Endothelial cell of umbilical vein (primary cell): ENCODE data around the gene MLF2. TPM values are rescaled to one million over a fixed set of nuclear protein-coding genes. Genes with fewer than 3 reads are reported as not detected.

ENCODE experiments used
- BruUV-seq: library from RNA; stranded (reverse); fragments of 400-500 nt; replicated peaks from 2 replicates; lab custom pipeline; 2021; lab: Mats Ljungman, UMichigan
- CTCF ChIA-PET: fragments of 300-600, 350-600 bp; sonication (Branson Sonifier 250); formaldehyde crosslinking; loops from one replicate; lab custom pipeline; 2021; ENCODE audit warnings: antibody characterized with exemption, inconsistent platforms; lab: Charles Lee
- POLR2A ChIA-PET: fragments of 300-600, 350-600 bp; sonication (Branson Sonifier 250); formaldehyde crosslinking; loops from one replicate; lab custom pipeline; 2021; ENCODE audit warnings: antibody characterized with exemption, inconsistent platforms; lab: Charles Lee
- DNase-seq: peaks from one replicate; pipeline ENCODE4 v3.0.0-alpha.2; 2011; ENCODE audit warnings: low read depth, low spot score
- FAIRE-seq: peaks from 2 replicates; lab custom pipeline; 2011; peaks lifted over from hg19 to GRCh38; lab: Jason Lieb, UNC
- H2AFZ ChIP-seq: 2 replicates; pipeline ENCODE4 v1.6.0; 2012; ENCODE audit warnings: low read depth, low read length, control low read depth, inconsistent platforms
- H3K27ac ChIP-seq: 2 replicates; pipeline ENCODE4 v1.5.1; 2011; ENCODE audit warnings: low read depth, mild to moderate bottlenecking, control low read depth, low read length, moderate library complexity; ENCODE audit not compliant: insufficient read depth
- H3K27me3 ChIP-seq, 2 experiments: 2 replicates each; pipeline versions ENCODE4 v1.6.0 to v1.6.1; 2011; ENCODE audit warnings: low read length in 2 of 2, mixed read lengths in 1 of 2; ENCODE audit not compliant: control insufficient read depth in 2 of 2, insufficient read depth in 2 of 2
- H3K36me3 ChIP-seq, 2 experiments: 2 replicates in 1 of 2; 3 replicates in 1 of 2; pipeline ENCODE4 v1.5.1; 2011; ENCODE audit warnings: low read length in 2 of 2, mild to moderate bottlenecking in 1 of 2, moderate library complexity in 1 of 2; ENCODE audit not compliant: control insufficient read depth in 2 of 2, insufficient read depth in 2 of 2; ENCODE audit errors: extremely low read depth in 1 of 2
- H3K4me1 ChIP-seq: 3 replicates; pipeline ENCODE4 v1.5.1; 2011; ENCODE audit warnings: mild to moderate bottlenecking, low read length; ENCODE audit not compliant: control insufficient read depth, insufficient read depth; ENCODE audit errors: extremely low read depth
- H3K4me2 ChIP-seq: 2 replicates; pipeline ENCODE4 v1.6.1; 2011; ENCODE audit warnings: low read length, control low read depth, mixed read lengths; ENCODE audit not compliant: insufficient read depth
- H3K4me3 ChIP-seq, 3 experiments: fragments of 200-600 bp in 1 of 3; sonication (generic), shearing (Covaris generic) in 1 of 3; replicated peaks in 1 of 3; 2 replicates each; pipeline ENCODE4 v1.5.1; 2011 to 2016; ENCODE audit warnings: control low read depth in 3 of 3, low read length in 3 of 3, mild to moderate bottlenecking in 2 of 3, inconsistent platforms in 1 of 3, low read depth in 1 of 3, moderate library complexity in 1 of 3; ENCODE audit not compliant: insufficient read depth in 1 of 3
- H3K79me2 ChIP-seq: 2 replicates; pipeline ENCODE4 v1.6.0; 2012; ENCODE audit warnings: low read length, inconsistent platforms; ENCODE audit not compliant: control insufficient read depth, insufficient read depth
- H3K9ac ChIP-seq: replicated peaks from 2 replicates; pipeline ENCODE3; 2011; ENCODE audit warnings: low read length, control low read depth; ENCODE audit not compliant: insufficient read depth; ENCODE audit errors: extremely low read depth
- H3K9me1 ChIP-seq: replicated peaks from 3 replicates; pipeline ENCODE4 v1.6.0; 2011; ENCODE audit warnings: mild to moderate bottlenecking, low read length; ENCODE audit not compliant: control insufficient read depth, insufficient read depth; ENCODE audit errors: extremely low read depth
- H3K9me3 ChIP-seq: replicated peaks from 2 replicates; pipeline ENCODE4 v1.5.1; 2012; ENCODE audit warnings: low read length, inconsistent platforms; ENCODE audit not compliant: control insufficient read depth, insufficient read depth
- H4K20me1 ChIP-seq: replicated peaks from 2 replicates; pipeline ENCODE3; 2011; ENCODE audit warnings: mild to moderate bottlenecking, low read length; ENCODE audit not compliant: control insufficient read depth, insufficient read depth; ENCODE audit errors: extremely low read depth
- EZH2 ChIP-seq: IDR thresholded peaks from 2 replicates; pipeline ENCODE4 v1.6.1; 2012; ENCODE audit warnings: borderline replicate concordance, low read depth, mild to moderate bottlenecking, moderate library complexity, low read length, inconsistent platforms; ENCODE audit not compliant: severe bottlenecking
- FOS ChIP-seq: IDR thresholded peaks from 2 replicates; pipeline ENCODE4 v1.6.1; 2011; ENCODE audit warnings: mild to moderate bottlenecking, low read length, moderate library complexity, borderline replicate concordance; ENCODE audit not compliant: insufficient read depth
- GATA2 ChIP-seq: IDR thresholded peaks from 2 replicates; pipeline ENCODE4 v1.7.0; 2011; ENCODE audit warnings: low read depth, mild to moderate bottlenecking, moderate library complexity, mixed read lengths, low read length; ENCODE audit not compliant: insufficient read length, insufficient read depth
- JUN ChIP-seq: IDR thresholded peaks from 2 replicates; pipeline ENCODE4 v1.6.1; 2011; ENCODE audit warnings: borderline replicate concordance, low read depth; ENCODE audit not compliant: insufficient read length, insufficient read depth
- MYC ChIP-seq: IDR thresholded peaks from one replicate; pipeline ENCODE4 v1.6.1; 2011; ENCODE audit warnings: mild to moderate bottlenecking, low read depth, low read length
- POLR2A ChIP-seq: IDR thresholded peaks from 2 replicates; pipeline ENCODE4 v1.6.1; 2012; ENCODE audit warnings: low read depth, mild to moderate bottlenecking, control low read depth, low read length
- POLR2AphosphoS5 ChIP-seq: IDR thresholded peaks from 2 replicates; pipeline ENCODE4 v1.6.1; 2012; ENCODE audit warnings: low read depth, mild to moderate bottlenecking, control low read depth, low read length, moderate library complexity; ENCODE audit not compliant: insufficient read depth
- dilution Hi-C: fragments of 300-500 bp; cut with MboI; formaldehyde crosslinking; loops from one replicate; pipeline ENCODE4 v1.15.0; 2019; ENCODE audit warnings: low sequenced_read_pairs; ENCODE audit not compliant: extremely low pct_ligation_motif_present
- intact Hi-C: fragments of 100-400 bp; cut with micrococcal nuclease; formaldehyde crosslinking; loops from one replicate; pipeline ENCODE4 v1.10.0; 2022
- polyA plus RNA-seq, 4 experiments: library from polyadenylated mRNA; depleted of rRNA in 3 of 4; stranded (reverse) in 3 of 4; unstranded in 1 of 4; fragments of >200 nt; gene quantifications; 2 replicates each; pipeline versions ENCODE4 v1.2.1 to v1.2.3, GENCODE V29; 2011 to 2012; ENCODE audit warnings: missing spikeins in 1 of 4
- total RNA-seq: library from RNA; stranded (reverse); gene quantifications from 2 replicates; pipeline ENCODE4 v1.2.3, GENCODE V29; 2021
- TF ChIP-seq, protein P1 (sequence below): IDR thresholded peaks from 2 replicates; pipeline ENCODE4 v1.6.1; 2011; ENCODE audit not compliant: insufficient read depth, insufficient read length
- TF ChIP-seq, protein P2 (sequence below), 2 donors: IDR thresholded peaks; 1 replicate in 1 of 2; 2 replicates in 1 of 2; pipeline ENCODE4 v1.5.1; 2011; ENCODE audit warnings: low read length in 2 of 2, mild to moderate bottlenecking in 2 of 2, moderate library complexity in 2 of 2, control low read depth in 1 of 2, inconsistent platforms in 1 of 2, low read depth in 1 of 2; ENCODE audit not compliant: insufficient read depth in 1 of 2; ENCODE audit errors: extremely low read depth in 1 of 2

The MLF2 gene
- total and polyA plus RNA-seq, 2 donors (not counting 3 experiments of a cell fraction or from before 2014, with no cell fraction given), result 147 to 306 TPM

DNA sequence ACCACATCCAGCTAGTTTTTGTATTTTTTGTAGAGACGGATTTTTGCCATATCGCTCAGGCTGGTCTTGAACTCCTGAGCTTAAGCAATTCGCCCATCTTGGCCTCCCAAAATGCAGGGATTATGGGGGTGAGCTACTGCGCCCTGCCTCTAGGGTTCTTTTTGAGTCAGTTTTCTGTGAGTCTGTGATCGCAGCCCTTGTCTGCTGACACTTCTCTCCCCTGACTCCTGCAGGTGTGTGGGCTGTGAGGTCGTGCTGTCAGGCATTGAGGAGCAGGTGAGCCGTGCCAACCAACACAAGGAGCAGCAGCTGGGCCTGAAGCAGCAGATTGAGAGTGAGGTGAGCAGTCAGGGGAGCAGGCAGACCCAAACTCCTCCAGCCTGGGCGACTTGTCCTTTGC is 22.8 kb downstream of the MLF2 start:
- no peaks in the 10 kb centered on the region for H3K79me2 ChIP-seq
- H3K4me2 ChIP-seq, result no peak overlapping the region
- dilution Hi-C loops (no loop called here), intact Hi-C loops (no loop called here)
- DNase-seq (no peak), FAIRE-seq (no peak)
- H3K4me1 ChIP-seq, result no peaks in the 10 kb centered on the region
- no peak overlapping the region for H3K9ac ChIP-seq
- BruUV-seq, result no TSS peak
- TF ChIP-seq MYC (no peak), GATA2 (no peak), FOS (no peak), EZH2 (no peak), POLR2AphosphoS5 (no peak), POLR2A (no peak), JUN (no peak)
- TF ChIP-seq, protein P1, sequence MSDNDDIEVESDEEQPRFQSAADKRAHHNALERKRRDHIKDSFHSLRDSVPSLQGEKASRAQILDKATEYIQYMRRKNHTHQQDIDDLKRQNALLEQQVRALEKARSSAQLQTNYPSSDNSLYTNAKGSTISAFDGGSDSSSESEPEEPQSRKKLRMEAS, result no peak
- TF ChIP-seq, protein P2, sequence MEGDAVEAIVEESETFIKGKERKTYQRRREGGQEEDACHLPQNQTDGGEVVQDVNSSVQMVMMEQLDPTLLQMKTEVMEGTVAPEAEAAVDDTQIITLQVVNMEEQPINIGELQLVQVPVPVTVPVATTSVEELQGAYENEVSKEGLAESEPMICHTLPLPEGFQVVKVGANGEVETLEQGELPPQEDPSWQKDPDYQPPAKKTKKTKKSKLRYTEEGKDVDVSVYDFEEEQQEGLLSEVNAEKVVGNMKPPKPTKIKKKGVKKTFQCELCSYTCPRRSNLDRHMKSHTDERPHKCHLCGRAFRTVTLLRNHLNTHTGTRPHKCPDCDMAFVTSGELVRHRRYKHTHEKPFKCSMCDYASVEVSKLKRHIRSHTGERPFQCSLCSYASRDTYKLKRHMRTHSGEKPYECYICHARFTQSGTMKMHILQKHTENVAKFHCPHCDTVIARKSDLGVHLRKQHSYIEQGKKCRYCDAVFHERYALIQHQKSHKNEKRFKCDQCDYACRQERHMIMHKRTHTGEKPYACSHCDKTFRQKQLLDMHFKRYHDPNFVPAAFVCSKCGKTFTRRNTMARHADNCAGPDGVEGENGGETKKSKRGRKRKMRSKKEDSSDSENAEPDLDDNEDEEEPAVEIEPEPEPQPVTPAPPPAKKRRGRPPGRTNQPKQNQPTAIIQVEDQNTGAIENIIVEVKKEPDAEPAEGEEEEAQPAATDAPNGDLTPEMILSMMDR (IDR thresholded peaks at IDR 0.05; ENCODE audit: extremely low read depth in 1 of 2, insufficient read depth in 1 of 2, low read depth in 1 of 2, low read length in 2 of 2), result no peak
- CTCF ChIA-PET, result interaction anchor here (1.0 kb wide), 1 partner anchor 22 kb away, joined by 3 read pairs; no protein-coding TSS in a partner anchor
- peaks cover 6 to 26% of the 10 kb centered on the region in 2 experiments for H3K36me3 ChIP-seq
- H3K9me1 ChIP-seq, result no peaks in the 10 kb centered on the region
- H3K9me3 ChIP-seq, result no peaks in the 10 kb centered on the region
- POLR2A ChIA-PET, result no interaction called here
- H3K27ac ChIP-seq, result no peak overlapping the region
- H4K20me1 ChIP-seq, result no peaks in the 10 kb centered on the region
- H3K4me3 ChIP-seq, result no peak overlapping the region
- H2AFZ ChIP-seq, result no peak overlapping the region
- no peaks in the 10 kb centered on the region for H3K27me3 ChIP-seq
